ENCODE results near the gene CEP164. TPM values are rescaled to one million over a fixed set of nuclear protein-coding genes. Genes with fewer than 3 reads are reported as not detected.

Gene CEP164
- polyA plus RNA-seq, 1 donor from 2014 or later = 17.7 TPM

DNA sequence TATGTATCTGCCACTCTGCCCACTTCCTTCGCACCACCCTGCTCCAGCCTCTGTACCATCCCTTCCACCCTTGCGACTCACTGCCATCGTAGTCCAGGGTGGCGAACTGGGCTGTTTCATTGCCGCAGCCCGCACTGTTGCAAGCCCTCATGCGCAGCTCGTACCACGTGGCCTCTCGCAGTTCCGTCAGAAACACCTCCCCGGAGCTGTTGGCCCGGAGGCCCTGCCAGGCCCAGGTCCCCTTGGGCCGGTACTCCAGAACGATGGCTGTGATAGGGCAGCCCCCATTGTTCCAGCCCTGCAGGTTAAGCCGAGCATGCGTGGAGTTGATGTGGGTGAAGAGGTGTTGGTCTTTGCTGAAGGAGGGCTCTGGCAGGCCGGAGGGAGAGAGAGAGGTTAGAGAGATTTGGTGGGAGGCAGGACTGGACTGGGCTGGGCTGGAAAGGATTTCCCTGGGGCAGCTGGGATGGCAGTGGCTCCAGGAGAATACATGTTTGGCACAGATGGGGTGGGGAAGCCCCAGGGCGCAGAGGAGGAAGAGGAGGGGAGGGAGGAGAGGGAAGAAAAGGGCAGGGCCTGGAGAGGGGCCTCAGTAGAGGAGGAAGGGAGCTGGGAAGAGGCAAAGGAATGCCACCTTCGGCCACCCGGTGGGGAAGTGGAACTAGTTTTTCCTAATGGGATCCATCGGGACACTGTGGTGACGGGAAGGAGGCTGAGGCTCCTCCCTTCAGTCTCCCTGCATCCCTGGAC lies 109.6 kb downstream of the CEP164 start:
- Mint-ChIP-seq H3K27ac (no peak overlapping the region), H3K4me3 (no peak overlapping the region), H3K9me3 (no peaks in the 10 kb centered on the region), H3K4me1 (no peaks in the 10 kb centered on the region), H3K36me3 (peaks cover 5% of the 10 kb centered on the region), H3K27me3 (peaks cover 13% of the 10 kb centered on the region)

DNA sequence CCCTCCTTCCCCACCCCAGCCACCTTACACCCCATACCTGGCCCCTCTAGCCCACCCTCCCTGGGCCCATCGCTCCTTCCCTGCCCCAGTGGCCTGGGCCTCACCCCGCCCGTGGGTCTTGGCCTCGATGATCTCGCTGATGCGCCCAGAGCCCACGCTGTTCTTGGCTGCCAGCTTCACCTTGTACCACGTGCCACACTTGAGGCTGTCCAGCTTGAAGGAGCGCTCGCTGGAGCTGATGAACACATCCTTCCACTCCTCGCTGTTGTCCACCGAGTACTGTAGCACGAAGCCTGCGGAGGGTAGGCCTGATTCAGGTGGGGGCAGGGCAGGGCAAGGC lies 110.1 kb downstream of the CEP164 start:
- peaks cover 13% of the 10 kb centered on the region for H3K27me3 Mint-ChIP-seq
- H3K27ac Mint-ChIP-seq = no peak overlapping the region
- H3K4me1 Mint-ChIP-seq = no peaks in the 10 kb centered on the region
- H3K9me3 Mint-ChIP-seq = no peaks in the 10 kb centered on the region
- H3K36me3 Mint-ChIP-seq = peaks cover 5% of the 10 kb centered on the region
- no peak overlapping the region for H3K4me3 Mint-ChIP-seq

DNA sequence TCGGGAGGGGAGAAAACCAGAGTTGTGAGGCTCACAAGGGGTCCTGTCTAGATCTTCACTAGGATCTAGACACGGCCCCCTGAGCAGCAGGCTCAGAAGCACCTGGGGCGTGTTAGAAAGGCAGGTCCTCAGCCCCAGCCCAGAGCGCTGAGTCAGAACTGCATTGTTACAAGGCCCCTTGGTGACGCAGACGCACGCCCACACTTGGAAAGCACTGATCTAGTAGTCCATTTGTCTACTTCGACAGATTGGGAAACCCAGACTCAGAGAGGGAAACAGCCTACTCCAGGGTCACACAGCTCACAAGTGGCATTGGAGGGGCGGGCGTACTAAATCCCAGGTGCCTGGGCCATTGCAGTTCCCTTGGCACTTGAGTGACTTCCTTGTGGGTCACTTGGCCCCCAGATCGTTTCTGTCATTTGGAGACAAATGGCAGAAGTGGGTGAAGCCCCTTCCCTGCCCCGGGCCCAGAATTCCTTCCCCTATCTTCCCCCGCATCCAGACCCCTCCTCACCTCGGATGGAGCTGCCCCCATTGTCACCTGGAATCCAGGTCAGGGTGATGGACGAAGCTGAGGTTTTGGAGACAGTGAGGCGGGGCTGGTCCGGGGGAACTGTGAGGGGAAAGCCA lies 110.8 kb downstream of the CEP164 start:
- no peaks in the 10 kb centered on the region for H3K4me1 Mint-ChIP-seq
- H3K36me3 Mint-ChIP-seq = peaks cover 5% of the 10 kb centered on the region
- no peaks in the 10 kb centered on the region for H3K9me3 Mint-ChIP-seq
- H3K27ac Mint-ChIP-seq = no peak overlapping the region
- peaks cover 14% of the 10 kb centered on the region for H3K27me3 Mint-ChIP-seq
- H3K4me3 Mint-ChIP-seq = no peak overlapping the region

- H3K27me3 Mint-ChIP-seq = peaks cover 15% of the 10 kb centered on the region
- H3K4me1 Mint-ChIP-seq = no peaks in the 10 kb centered on the region
- peaks cover 5% of the 10 kb centered on the region for H3K36me3 Mint-ChIP-seq
- no peaks in the 10 kb centered on the region for H3K9me3 Mint-ChIP-seq
- no peak overlapping the region for H3K27ac Mint-ChIP-seq
- no peak overlapping the region for H3K4me3 Mint-ChIP-seq
Observed at GRCh38 chr11:117439256-117439655, 111.6 kb downstream of the CEP164 start.

DNA sequence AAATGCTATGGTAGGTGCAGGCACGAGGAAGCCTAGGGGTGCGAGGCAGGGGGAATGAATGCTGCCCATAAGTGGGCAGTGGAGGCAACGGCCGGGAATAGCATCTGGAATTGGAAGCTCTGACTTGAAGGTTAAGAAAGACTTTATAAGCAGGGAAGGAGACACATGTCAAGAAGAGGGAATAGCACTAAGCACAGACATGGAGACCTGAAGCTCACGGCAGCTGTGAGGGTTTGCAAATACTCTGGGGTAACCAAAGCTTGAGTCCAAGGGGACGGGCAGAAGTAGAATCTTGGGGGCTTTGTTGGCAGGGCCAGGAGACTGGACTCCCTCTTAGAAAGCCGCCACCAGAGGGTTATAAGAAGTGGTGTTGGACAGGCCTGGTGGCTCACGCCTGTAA lies 112.6 kb downstream of the CEP164 start:
- H3K4me1 Mint-ChIP-seq = no peaks in the 10 kb centered on the region
- no peaks in the 10 kb centered on the region for H3K9me3 Mint-ChIP-seq
- no peak overlapping the region for H3K4me3 Mint-ChIP-seq
- peaks cover 5% of the 10 kb centered on the region for H3K36me3 Mint-ChIP-seq
- no peak overlapping the region for H3K27ac Mint-ChIP-seq
- H3K27me3 Mint-ChIP-seq = peaks cover 15% of the 10 kb centered on the region

DNA sequence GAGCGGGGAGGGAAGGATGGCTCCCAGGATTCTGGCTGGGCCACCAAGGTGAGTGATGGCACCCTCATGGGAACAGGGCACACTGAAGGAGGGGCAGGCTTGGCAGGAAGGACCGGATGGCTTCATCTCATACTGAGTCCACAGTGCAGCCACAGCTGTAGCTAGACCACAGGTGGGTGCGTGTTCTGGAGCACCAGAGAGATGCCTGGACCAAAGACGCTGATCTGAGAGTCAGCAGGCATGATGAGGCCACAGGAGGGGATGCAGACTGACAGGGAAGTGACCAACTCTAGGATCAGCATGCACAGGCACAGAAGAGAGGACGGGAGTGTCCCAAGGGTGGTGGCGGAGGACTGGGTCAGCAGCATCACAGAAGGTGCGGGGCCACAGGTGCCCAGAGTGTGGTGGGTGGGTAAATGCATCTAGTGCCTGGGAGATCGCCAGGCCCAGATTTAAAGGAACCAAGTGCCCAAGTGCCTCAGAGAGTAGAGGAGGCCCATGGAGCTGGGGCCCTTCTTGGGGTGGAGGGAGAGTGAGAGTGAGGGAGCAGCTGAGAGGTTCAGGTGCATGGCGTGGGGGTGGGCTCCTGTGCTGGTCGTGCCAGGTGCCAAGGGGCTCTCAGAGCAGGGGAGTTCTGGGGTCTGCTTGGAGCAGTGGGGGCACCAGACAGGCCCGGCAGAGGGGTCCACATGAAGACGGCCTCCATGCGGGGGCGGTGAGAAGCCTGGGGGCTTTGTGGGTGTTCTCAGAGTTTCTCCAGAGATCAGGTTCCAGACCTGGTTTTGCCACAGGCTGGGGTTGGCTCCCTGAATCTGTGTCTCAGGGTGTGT lies 113.7 kb downstream of the CEP164 start:
- no peaks in the 10 kb centered on the region for H3K4me1 Mint-ChIP-seq
- no peak overlapping the region for H3K27ac Mint-ChIP-seq
- peaks cover 5% of the 10 kb centered on the region for H3K36me3 Mint-ChIP-seq
- H3K9me3 Mint-ChIP-seq = no peaks in the 10 kb centered on the region
- H3K27me3 Mint-ChIP-seq = peaks cover 12% of the 10 kb centered on the region
- H3K4me3 Mint-ChIP-seq = no peak overlapping the region

GRCh38 chr11:117442049-117442868 lies 114.6 kb downstream of the CEP164 start:
- Mint-ChIP-seq H3K27ac (no peak overlapping the region), H3K9me3 (no peaks in the 10 kb centered on the region), H3K4me3 (no peak overlapping the region), H3K27me3 (peaks cover 10% of the 10 kb centered on the region), H3K36me3 (peaks cover 3% of the 10 kb centered on the region), H3K4me1 (no peaks in the 10 kb centered on the region)

DNA sequence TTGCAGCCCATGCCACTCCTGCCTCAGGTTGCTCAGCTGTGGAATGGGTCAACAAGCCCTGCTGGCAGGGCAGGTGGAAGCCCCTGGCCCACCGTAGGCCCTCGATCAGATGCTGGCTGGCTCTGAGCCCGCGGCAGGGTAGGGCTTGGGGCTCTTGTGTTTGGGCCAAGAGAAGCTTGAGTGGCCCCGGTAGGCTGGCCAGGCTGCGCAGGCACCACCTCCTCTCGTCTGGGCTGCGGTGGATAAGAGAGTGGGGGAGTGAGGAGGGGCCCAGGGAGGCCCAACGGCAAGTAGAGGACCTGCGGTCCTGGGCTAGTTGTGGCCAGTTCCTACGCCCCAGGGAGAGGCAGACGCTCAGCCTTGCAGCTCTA lies 115.2 kb downstream of the CEP164 start:
- H3K4me1 Mint-ChIP-seq = no peaks in the 10 kb centered on the region
- H3K4me3 Mint-ChIP-seq = no peak overlapping the region

DNA sequence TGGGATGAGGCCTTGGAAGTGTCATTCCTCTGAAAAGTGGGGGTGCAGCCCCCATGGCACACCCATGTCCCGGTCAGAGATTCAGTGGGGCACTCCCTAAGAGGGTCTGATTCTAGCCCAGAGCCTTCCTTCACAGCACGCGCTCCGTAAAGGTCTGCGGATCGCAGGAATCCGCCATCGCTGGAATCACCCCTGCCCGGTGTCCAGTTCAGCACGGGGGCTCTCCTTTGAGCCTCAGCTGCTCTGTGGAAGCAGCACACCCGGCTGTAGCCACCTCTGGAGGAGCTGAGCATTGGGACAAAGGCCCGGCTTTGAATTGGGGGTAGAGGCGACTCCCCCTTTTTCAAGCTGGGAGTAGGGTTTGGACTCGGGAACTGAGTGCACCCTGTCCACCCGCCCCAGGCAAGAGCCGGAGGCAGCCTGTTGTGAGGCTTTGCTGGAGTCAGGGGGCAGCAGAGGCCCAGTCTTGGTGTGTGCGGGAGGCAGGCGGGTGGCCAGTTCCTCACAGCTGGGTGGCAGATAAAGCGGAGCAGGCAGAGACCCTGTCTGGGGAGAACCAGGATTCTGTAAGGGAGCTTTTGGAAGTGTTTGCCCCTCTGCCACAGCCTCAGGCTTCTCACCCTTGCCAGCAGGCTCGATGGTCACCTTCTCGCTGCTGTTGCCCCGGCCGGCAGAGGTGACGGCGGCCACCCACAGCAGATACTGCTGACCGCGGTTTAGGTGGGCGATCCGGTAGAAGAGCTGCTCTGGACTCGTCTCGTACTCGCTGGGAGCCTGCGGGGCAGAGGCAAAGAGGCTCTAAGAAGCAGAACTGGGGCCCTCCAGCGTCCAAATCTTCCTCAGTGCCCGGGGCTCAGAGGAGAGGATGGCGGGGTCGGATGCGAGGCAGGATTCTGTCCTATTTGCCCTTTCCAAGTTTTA lies 115.9 kb downstream of the CEP164 start:
- peaks cover 8% of the 10 kb centered on the region for H3K27me3 Mint-ChIP-seq
- peak overlapping the region in 1 of 3 donors; percentile 70 for H3K27ac Mint-ChIP-seq
- H3K9me3 Mint-ChIP-seq = no peaks in the 10 kb centered on the region
- H3K36me3 Mint-ChIP-seq = peaks cover 3% of the 10 kb centered on the region
- no peak overlapping the region for H3K4me3 Mint-ChIP-seq
- no peaks in the 10 kb centered on the region for H3K4me1 Mint-ChIP-seq

More for the DNA sequence above, 115.2 kb downstream of the CEP164 start:
- Mint-ChIP-seq H3K9me3 (no peaks in the 10 kb centered on the region), H3K36me3 (peaks cover 3% of the 10 kb centered on the region), H3K27me3 (peaks cover 10% of the 10 kb centered on the region), H3K27ac (no peak overlapping the region)

- H3K9me3 Mint-ChIP-seq = no peaks in the 10 kb centered on the region
- H3K27me3 Mint-ChIP-seq = peaks cover 4% of the 10 kb centered on the region
- no peaks in the 10 kb centered on the region for H3K4me1 Mint-ChIP-seq
- H3K27ac Mint-ChIP-seq = no peak overlapping the region
- H3K4me3 Mint-ChIP-seq = no peak overlapping the region
- H3K36me3 Mint-ChIP-seq = peaks cover 3% of the 10 kb centered on the region
Observed at GRCh38 chr11:117444256-117444655, 116.6 kb downstream of the CEP164 start.

GRCh38 chr11:117444711-117445658 lies 117.3 kb downstream of the CEP164 start:
- no peaks in the 10 kb centered on the region for H3K4me1 Mint-ChIP-seq
- peaks cover 3% of the 10 kb centered on the region for H3K36me3 Mint-ChIP-seq
- H3K27me3 Mint-ChIP-seq = peaks cover 4% of the 10 kb centered on the region
- no peaks in the 10 kb centered on the region for H3K9me3 Mint-ChIP-seq
- no peak overlapping the region for H3K27ac Mint-ChIP-seq
- H3K4me3 Mint-ChIP-seq = no peak overlapping the region

DNA sequence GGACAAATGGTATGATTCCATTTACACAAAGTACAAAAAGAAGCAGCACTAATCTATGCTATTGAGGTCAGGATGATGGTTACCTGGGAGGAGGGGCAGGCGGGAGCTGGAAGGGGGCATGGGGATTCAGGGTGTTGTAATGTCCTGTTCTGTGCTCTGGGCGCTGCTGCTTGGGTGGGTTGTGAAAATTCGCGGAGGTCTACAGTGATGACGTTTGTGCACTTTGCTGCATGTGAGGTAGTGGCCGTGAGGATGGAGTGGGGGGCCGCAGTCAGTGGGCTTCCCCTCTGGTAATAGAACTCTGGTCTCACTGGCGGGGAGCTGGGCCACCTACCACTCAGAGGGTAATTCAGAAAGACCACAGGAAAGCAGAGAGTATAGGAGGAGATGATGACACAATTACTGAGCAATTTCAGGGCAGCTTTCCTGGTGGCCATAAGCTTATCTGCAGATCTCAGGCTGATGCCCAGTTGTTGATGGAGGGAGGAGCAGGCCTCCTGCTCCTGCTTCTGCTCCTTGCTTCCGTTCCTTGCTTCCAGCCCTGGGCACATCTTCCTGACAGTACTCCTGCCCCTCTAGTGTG lies 121.5 kb downstream of the CEP164 start:
- no peaks in the 10 kb centered on the region for H3K4me1 Mint-ChIP-seq
- H3K27ac Mint-ChIP-seq = no peak overlapping the region
- H3K4me3 Mint-ChIP-seq = no peak overlapping the region
- peaks cover 0 to 14% (median 3%) of the 10 kb centered on the region in 3 donors for H3K9me3 Mint-ChIP-seq
- H3K27me3 Mint-ChIP-seq = peaks cover 2% of the 10 kb centered on the region
- peaks cover 3% of the 10 kb centered on the region for H3K36me3 Mint-ChIP-seq
